Measurements from ENCODE around the gene DOCK1. TPM values are rescaled to one million over a fixed set of nuclear protein-coding genes. Genes with fewer than 3 reads are reported as not detected.

The DOCK1 gene
- total and polyA plus RNA-seq, 4 donors: 10.9 to 82.6 (median 43.3) TPM

DNA sequence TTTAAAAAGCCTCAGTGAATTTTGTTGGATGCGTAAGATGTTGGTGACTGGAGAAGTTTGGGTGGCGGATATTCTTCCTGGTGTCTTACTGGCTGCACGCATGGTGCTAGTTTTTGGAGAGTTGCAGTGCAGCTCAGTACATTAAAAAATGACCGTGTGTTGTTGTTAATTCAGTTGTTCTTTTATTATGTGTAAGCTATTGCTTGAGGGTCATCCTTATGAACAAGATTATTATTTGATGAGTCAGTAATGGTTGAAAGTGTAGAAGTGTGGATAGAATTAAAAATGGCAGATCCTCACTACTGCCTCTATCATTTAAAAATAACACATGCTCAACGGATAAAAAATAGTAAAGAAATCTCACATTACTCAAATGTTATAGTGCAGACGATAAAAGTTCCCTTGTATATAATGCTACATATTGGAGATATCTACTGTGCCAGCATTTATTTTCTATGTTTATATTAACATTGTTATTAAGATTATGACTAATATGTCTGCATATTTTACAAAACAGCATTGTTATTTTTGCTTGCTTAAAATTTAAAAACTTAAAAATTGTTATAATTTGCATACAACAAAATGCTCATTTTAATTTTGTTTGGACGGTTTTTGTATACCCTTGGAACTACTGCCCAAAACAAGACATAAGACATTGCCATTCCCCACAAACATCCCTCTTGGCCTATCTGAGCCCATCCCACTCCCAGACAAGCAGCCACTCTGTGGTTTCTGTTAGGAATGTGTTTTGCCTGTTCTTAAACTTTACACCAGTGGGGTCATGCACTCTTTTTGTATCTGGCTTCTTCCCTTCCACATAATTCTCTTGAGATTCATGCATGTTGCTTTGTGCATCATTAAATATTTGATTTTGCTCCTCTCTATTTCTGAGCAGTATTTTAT lies 142.0 kb downstream of the DOCK1 start:
- no peak overlapping the region for H3K4me3 ChIP-seq (ENCODE audit: low read length in 2 of 2)
- no peaks in the 10 kb centered on the region for H3K9me3 ChIP-seq (ENCODE audit: control insufficient read depth, low read length)
- no peaks in the 10 kb centered on the region for H3K27me3 ChIP-seq (ENCODE audit: control insufficient read depth in 1 of 2, insufficient read depth in 2 of 2, low read length in 1 of 2)
- intact Hi-C loops (cut with DNase I): no loop called here
- H3K36me3 ChIP-seq (ENCODE audit: control insufficient read depth in 1 of 2, insufficient read depth in 2 of 2, low read length in 1 of 2): peaks cover under 1 to 4% of the 10 kb centered on the region in 2 donors
- DNase-seq (no peak), ATAC-seq (ENCODE audit: low FRiP score) (no peak)
- H3K4me1 ChIP-seq (ENCODE audit: control insufficient read depth in 1 of 2, insufficient read depth in 2 of 2, low read length in 2 of 2): no peaks in the 10 kb centered on the region
- whole genome bisulfite sequencing, 2 donors: 84 to 85% methylated on average over 7 of the region's 7 CpGs
- H3K27ac ChIP-seq (ENCODE audit: low read depth in 1 of 2, low read length in 2 of 2): no peak overlapping the region

DNA sequence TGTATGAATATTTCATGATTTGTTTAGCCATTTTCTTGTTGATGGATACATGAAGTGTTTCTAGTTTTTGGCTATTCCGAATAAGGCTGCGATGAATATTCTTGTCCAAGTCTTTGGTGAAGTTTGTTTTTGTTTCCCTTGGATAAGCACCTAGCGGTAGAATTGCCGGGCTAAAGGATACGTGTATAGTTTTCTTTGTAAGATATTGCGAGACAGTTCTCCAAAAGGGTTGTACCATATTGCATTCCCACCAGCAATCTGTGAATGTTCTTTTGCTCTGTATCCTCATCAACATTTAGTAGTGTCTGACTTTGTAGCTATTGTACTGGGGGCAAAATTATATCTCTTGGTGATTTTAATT lies 142.6 kb downstream of the DOCK1 start:
- Histone ChIP-seq H3K27ac (ENCODE audit: low read depth in 1 of 2, low read length in 2 of 2) (no peak overlapping the region), H3K4me1 (ENCODE audit: control insufficient read depth in 1 of 2, insufficient read depth in 2 of 2, low read length in 2 of 2) (no peaks in the 10 kb centered on the region), H3K27me3 (ENCODE audit: control insufficient read depth in 1 of 2, insufficient read depth in 2 of 2, low read length in 1 of 2) (no peaks in the 10 kb centered on the region), H3K9me3 (ENCODE audit: control insufficient read depth, low read length) (no peaks in the 10 kb centered on the region), H3K36me3 (ENCODE audit: control insufficient read depth in 1 of 2, insufficient read depth in 2 of 2, low read length in 1 of 2) (peaks cover 0 to 2% of the 10 kb centered on the region in 2 donors), H3K4me3 (ENCODE audit: low read length in 2 of 2) (no peak overlapping the region)
- ATAC-seq (ENCODE audit: low FRiP score) (no peak), DNase-seq (no peak)
- intact Hi-C loops (cut with DNase I): no loop called here
- 32 to 34% methylated on average over 6 of the region's 6 CpGs for WGBS, 2 donors

DNA sequence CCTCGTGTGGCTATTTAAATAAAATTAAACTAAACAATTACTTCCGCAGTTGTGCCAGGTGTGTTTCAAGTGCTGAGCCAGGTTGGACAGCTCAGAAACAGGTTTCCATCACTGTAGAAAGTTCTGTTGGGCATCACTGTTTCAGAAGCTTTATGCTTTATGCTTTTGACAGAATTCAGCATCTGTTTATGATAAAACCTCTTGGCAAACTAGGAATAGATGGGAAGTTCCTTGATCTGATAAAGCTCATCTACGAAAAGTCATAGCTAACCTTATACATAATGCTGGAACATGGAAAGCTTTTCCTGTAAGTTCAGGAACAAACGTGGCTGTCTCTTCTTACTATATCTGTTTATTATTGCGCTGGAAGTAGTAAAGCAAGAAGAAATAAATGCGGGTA lies 143.4 kb downstream of the DOCK1 start:
- Histone ChIP-seq H3K27ac (ENCODE audit: low read depth in 1 of 2, low read length in 2 of 2) (no peak overlapping the region), H3K4me1 (ENCODE audit: control insufficient read depth in 1 of 2, insufficient read depth in 2 of 2, low read length in 2 of 2) (no peaks in the 10 kb centered on the region), H3K27me3 (ENCODE audit: control insufficient read depth in 1 of 2, insufficient read depth in 2 of 2, low read length in 1 of 2) (no peaks in the 10 kb centered on the region), H3K4me3 (ENCODE audit: low read length in 2 of 2) (no peak overlapping the region), H3K36me3 (ENCODE audit: control insufficient read depth in 1 of 2, insufficient read depth in 2 of 2, low read length in 1 of 2) (peaks cover 0 to 3% of the 10 kb centered on the region in 2 donors), H3K9me3 (ENCODE audit: control insufficient read depth, low read length) (no peaks in the 10 kb centered on the region)
- 89 to 93% methylated on average over 6 of the region's 6 CpGs for WGBS, 2 donors
- DNase-seq: no peak
- ATAC-seq (ENCODE audit: low FRiP score): no peak
- intact Hi-C loops (cut with DNase I): no loop called here

DNA sequence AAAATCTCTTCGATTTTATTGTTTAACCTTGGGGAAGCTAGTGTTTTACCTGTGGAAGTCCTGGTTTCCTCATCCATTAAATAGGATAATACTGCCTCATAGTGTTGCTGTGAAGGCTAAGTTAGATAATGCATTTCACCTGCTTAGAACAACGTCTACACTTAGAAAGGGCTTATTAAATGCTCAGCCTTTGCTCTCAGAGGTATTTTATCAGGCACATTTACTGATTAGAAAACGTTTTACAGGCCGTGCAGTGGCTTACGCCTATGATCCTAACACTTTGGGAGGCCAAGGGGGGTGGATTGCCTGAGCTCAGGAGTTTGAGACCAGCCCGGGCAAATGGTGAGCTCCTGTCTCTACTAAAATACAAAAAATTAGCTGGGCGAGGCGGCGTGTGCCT lies 146.8 kb downstream of the DOCK1 start:
- H3K4me3 ChIP-seq (ENCODE audit: low read length in 2 of 2): no peak overlapping the region
- no peaks in the 10 kb centered on the region for H3K9me3 ChIP-seq (ENCODE audit: control insufficient read depth, low read length)
- intact Hi-C loops (cut with DNase I): no loop called here
- H3K4me1 ChIP-seq (ENCODE audit: control insufficient read depth in 1 of 2, insufficient read depth in 2 of 2, low read length in 2 of 2): no peaks in the 10 kb centered on the region
- H3K36me3 ChIP-seq (ENCODE audit: control insufficient read depth in 1 of 2, insufficient read depth in 2 of 2, low read length in 1 of 2): peaks cover 5 to 7% of the 10 kb centered on the region in 2 donors
- no peaks in the 10 kb centered on the region for H3K27me3 ChIP-seq (ENCODE audit: control insufficient read depth in 1 of 2, insufficient read depth in 2 of 2, low read length in 1 of 2)
- ATAC-seq (ENCODE audit: low FRiP score): no peak
- H3K27ac ChIP-seq (ENCODE audit: low read depth in 1 of 2, low read length in 2 of 2): no peak overlapping the region
- no peak for DNase-seq
- 81 to 85% methylated on average over 9 of the region's 9 CpGs for WGBS, 2 donors

DNA sequence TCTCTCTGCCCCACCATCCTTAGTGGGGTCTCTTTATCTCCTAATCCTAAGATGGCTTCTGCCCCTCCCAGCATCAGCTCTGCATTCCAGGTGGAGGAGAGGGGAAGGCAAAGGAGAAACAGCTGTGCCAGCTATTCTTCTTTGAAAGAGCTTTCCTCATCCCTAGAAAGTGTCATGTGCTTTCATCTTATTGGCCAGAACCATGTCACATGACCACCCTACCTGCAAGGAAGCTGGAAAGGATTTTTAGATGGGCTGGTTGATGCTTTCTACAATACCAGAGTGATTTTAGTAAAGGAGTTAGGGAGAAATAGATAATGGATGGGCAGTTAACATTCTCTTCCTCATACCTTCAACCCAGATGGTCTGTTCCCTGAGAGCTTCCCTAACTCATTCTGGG lies 150.0 kb downstream of the DOCK1 start:
- no peaks in the 10 kb centered on the region for H3K27me3 ChIP-seq (ENCODE audit: control insufficient read depth in 1 of 2, insufficient read depth in 2 of 2, low read length in 1 of 2)
- H3K4me3 ChIP-seq (ENCODE audit: low read length in 2 of 2): no peak overlapping the region
- intact Hi-C loops (cut with DNase I): no loop called here
- H3K27ac ChIP-seq (ENCODE audit: low read depth in 1 of 2, low read length in 2 of 2): no peak overlapping the region
- H3K9me3 ChIP-seq (ENCODE audit: control insufficient read depth, low read length): no peaks in the 10 kb centered on the region
- H3K4me1 ChIP-seq (ENCODE audit: control insufficient read depth in 1 of 2, insufficient read depth in 2 of 2, low read length in 2 of 2): no peaks in the 10 kb centered on the region
- DNase-seq: no peak
- H3K36me3 ChIP-seq (ENCODE audit: control insufficient read depth in 1 of 2, insufficient read depth in 2 of 2, low read length in 1 of 2): peaks cover 5 to 7% of the 10 kb centered on the region in 2 donors
- ATAC-seq (ENCODE audit: low FRiP score): no peak

DNA sequence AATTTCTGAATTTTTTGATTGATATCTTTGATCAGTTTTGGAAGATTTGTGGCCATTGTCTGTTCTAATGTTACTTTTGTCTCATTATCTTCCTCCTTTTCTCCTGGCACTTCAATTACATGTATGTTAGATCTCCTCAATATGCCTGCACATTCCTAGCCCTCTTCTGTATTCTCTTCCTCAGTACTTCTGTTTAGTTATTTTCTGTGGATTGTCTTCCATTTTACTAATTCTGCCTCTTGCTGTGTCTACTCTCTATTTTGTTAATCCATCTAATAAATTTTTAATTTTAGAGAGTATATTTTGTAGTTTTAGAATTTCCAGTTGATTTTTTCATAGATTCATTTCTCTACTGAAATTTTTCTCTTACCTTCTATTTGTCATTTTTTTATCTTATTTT lies 154.1 kb downstream of the DOCK1 start:
- Histone ChIP-seq H3K4me1 (ENCODE audit: control insufficient read depth in 1 of 2, insufficient read depth in 2 of 2, low read length in 2 of 2) (no peaks in the 10 kb centered on the region), H3K4me3 (ENCODE audit: low read length in 2 of 2) (no peak overlapping the region), H3K27ac (ENCODE audit: low read depth in 1 of 2, low read length in 2 of 2) (no peak overlapping the region), H3K27me3 (ENCODE audit: control insufficient read depth in 1 of 2, insufficient read depth in 2 of 2, low read length in 1 of 2) (no peaks in the 10 kb centered on the region), H3K36me3 (ENCODE audit: control insufficient read depth in 1 of 2, insufficient read depth in 2 of 2, low read length in 1 of 2) (peaks cover 6 to 7% of the 10 kb centered on the region in 2 donors), H3K9me3 (ENCODE audit: control insufficient read depth, low read length) (no peaks in the 10 kb centered on the region)
- DNase-seq: no peak
- intact Hi-C loops (cut with DNase I): no loop called here
- ATAC-seq (ENCODE audit: low FRiP score): no peak

DNA sequence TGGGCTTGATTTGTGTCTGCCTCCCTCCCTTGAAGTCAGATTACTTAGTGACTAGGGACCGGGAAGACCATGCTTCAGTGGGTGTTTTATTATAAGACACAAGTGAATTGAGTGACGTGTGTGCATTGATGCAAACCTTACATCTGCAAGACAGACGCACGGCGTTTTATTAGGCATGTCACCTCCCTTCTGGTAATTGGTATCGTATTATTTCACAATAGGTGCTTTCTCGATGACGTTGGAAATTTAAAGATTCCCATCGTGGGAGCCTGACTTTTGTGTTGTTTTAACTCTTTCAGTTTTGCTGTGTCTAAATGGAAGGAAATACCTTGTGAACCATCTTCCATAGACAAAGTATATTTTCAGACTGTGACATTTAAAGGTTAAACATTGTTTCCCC lies 158.5 kb downstream of the DOCK1 start:
- H3K4me3 ChIP-seq (ENCODE audit: low read length in 2 of 2): no peak overlapping the region
- H3K27ac ChIP-seq (ENCODE audit: low read depth in 1 of 2, low read length in 2 of 2): no peak overlapping the region
- intact Hi-C loops (cut with DNase I): no loop called here
- ATAC-seq (ENCODE audit: low FRiP score) (no peak), DNase-seq (no peak)
- 93 to 96% methylated on average over 9 of the region's 9 CpGs for WGBS, 2 donors
- no peaks in the 10 kb centered on the region for H3K9me3 ChIP-seq (ENCODE audit: control insufficient read depth, low read length)
- H3K27me3 ChIP-seq (ENCODE audit: control insufficient read depth in 1 of 2, insufficient read depth in 2 of 2, low read length in 1 of 2): no peaks in the 10 kb centered on the region
- H3K36me3 ChIP-seq (ENCODE audit: control insufficient read depth in 1 of 2, insufficient read depth in 2 of 2, low read length in 1 of 2): peaks cover 4 to 10% of the 10 kb centered on the region in 2 donors
- no peaks in the 10 kb centered on the region for H3K4me1 ChIP-seq (ENCODE audit: control insufficient read depth in 1 of 2, insufficient read depth in 2 of 2, low read length in 2 of 2)

DNA sequence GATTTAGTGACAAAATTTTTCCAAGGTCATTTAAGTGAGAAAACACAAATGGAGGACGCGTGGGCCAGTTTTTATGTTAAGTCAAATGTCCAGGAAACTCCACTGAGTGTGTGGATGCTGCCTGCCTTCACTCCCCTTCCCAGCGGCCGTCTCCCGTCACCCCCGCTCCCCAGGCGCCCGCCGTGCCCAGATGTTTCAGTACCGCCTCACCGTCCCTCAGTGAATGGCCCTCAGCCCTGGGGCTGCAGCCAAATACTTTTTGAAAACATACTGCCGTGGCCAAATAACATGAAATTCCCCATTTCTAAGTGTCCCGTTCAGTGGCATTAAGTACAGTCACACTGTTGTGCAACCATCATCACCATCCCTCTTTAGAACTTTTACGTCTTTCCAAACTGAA lies 159.2 kb downstream of the DOCK1 start:
- Histone ChIP-seq H3K27me3 (ENCODE audit: control insufficient read depth in 1 of 2, insufficient read depth in 2 of 2, low read length in 1 of 2) (no peaks in the 10 kb centered on the region), H3K4me1 (ENCODE audit: control insufficient read depth in 1 of 2, insufficient read depth in 2 of 2, low read length in 2 of 2) (no peaks in the 10 kb centered on the region), H3K36me3 (ENCODE audit: control insufficient read depth in 1 of 2, insufficient read depth in 2 of 2, low read length in 1 of 2) (peaks cover 4 to 10% of the 10 kb centered on the region in 2 donors), H3K4me3 (ENCODE audit: low read length in 2 of 2) (no peak overlapping the region), H3K9me3 (ENCODE audit: control insufficient read depth, low read length) (no peaks in the 10 kb centered on the region), H3K27ac (ENCODE audit: low read depth in 1 of 2, low read length in 2 of 2) (no peak overlapping the region)
- no peak for ATAC-seq (ENCODE audit: low FRiP score)
- intact Hi-C loops (cut with DNase I): no loop called here
- no peak for DNase-seq
- WGBS, 2 donors: 82 to 89% methylated on average over 14 of the region's 14 CpGs

DNA sequence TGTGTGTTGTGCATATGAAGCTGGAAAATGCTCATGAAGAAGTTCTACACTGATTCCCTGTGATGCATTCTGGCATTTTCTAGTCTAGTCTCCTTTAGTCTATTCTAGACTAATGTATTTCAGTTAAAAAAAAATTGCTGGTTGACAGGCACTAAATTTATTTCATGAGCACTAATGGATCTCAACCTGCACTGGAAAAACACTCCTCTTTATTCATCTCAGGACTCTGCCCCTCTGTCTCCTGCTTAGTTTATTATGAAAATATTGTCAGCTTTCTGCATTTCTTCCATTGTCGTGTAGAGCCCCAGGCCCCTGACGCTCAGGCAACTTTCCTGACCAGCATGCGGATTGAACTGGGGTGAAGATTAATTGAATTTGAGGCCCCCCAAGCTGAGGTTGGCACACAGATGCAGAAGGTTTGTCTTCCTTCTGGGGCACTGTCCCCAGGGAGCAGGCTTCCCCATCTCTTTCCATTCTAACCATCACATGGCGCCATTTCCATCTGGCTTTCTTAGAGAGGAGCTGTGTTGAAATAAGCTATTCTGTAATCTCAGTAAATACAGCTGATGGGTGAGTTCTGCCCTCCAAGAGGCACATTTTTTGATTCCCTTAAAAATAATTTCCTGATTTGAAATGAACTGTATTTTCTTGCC lies 162.4 kb downstream of the DOCK1 start:
- intact Hi-C loops (cut with DNase I): no loop called here
- H3K4me1 ChIP-seq (ENCODE audit: control insufficient read depth in 1 of 2, insufficient read depth in 2 of 2, low read length in 2 of 2): no peaks in the 10 kb centered on the region
- DNase-seq (no peak), ATAC-seq (ENCODE audit: low FRiP score) (no peak)
- 97 to 99% methylated on average over 4 of the region's 4 CpGs for WGBS, 2 donors
- no peak overlapping the region for H3K4me3 ChIP-seq (ENCODE audit: low read length in 2 of 2)
- H3K36me3 ChIP-seq (ENCODE audit: control insufficient read depth in 1 of 2, insufficient read depth in 2 of 2, low read length in 1 of 2): peaks cover 5 to 10% of the 10 kb centered on the region in 2 donors
- H3K9me3 ChIP-seq (ENCODE audit: control insufficient read depth, low read length): no peaks in the 10 kb centered on the region
- no peaks in the 10 kb centered on the region for H3K27me3 ChIP-seq (ENCODE audit: control insufficient read depth in 1 of 2, insufficient read depth in 2 of 2, low read length in 1 of 2)
- H3K27ac ChIP-seq (ENCODE audit: low read depth in 1 of 2, low read length in 2 of 2): no peak overlapping the region
